HEK293 (cell line): ENCODE results near the gene PSMC5.

Source experiments
- CTCF ChIA-PET: fragments of 350-600 bp; formaldehyde crosslinking; extraction: SDS; loops from one replicate; lab custom pipeline; 2021; ENCODE audit warnings: antibody characterized with exemption; lab: Yijun Ruan, JAX
- POLR2A ChIA-PET: fragments of 300-600 bp; formaldehyde crosslinking; extraction: SDS; loops from one replicate; lab custom pipeline; 2020; ENCODE audit warnings: antibody characterized with exemption, inconsistent platforms; lab: Yijun Ruan, JAX
- H3K27ac ChIP-seq: fragments of 200-500 bp; sonication (Bioruptor generic); 2 replicates; pipeline ENCODE4 v1.5.1; 2014; ENCODE audit warnings: low read depth, low read length, control low read depth, inconsistent platforms; ENCODE audit errors: extremely low read depth
- H3K36me3 ChIP-seq, 2 experiments: fragments of 200-500 bp in 1 of 2; sonication (Bioruptor generic) in 1 of 2; 1 replicate in 1 of 2; 2 replicates in 1 of 2; pipeline ENCODE4 v1.5.1; 2014 to 2017; ENCODE audit warnings: inconsistent platforms in 2 of 2, low read length in 2 of 2; ENCODE audit not compliant: control insufficient read depth in 2 of 2, insufficient read depth in 1 of 2
- H3K4me1 ChIP-seq: fragments of 200-500 bp; sonication (Bioruptor generic); 2 replicates; pipeline ENCODE4 v1.5.1; 2014; ENCODE audit warnings: mild to moderate bottlenecking, low read length, inconsistent platforms; ENCODE audit not compliant: control insufficient read depth, insufficient read depth
- H3K4me3 ChIP-seq: 2 replicates; pipeline ENCODE4 v1.5.1; 2011; ENCODE audit warnings: low read depth, mild to moderate bottlenecking, control low read depth, low read length, moderate library complexity
- H3K9me3 ChIP-seq: fragments of 200-500 bp; sonication (Bioruptor generic); 2 replicates; pipeline ENCODE4 v1.5.1; 2014; ENCODE audit warnings: low read depth, low read length, inconsistent platforms; ENCODE audit not compliant: control insufficient read depth, insufficient read depth
- YY1 ChIP-seq: fragments of 450-650 bp; formaldehyde crosslinking; IDR thresholded peaks from 2 replicates; pipeline ENCODE4 v1.5.1; 2018; ENCODE audit warnings: missing biosample characterization, missing genetic modification characterization
- ZBTB48 ChIP-seq: fragments of 450-650 bp; formaldehyde crosslinking; IDR thresholded peaks from 2 replicates; pipeline ENCODE4 v1.5.1; 2016; ENCODE audit warnings: missing biosample characterization, missing genetic modification characterization
- ZFHX2 ChIP-seq: fragments of 450-650 bp; formaldehyde crosslinking; conservative IDR thresholded peaks from 2 replicates; pipeline ENCODE4 v1.5.1; 2016; ENCODE audit warnings: missing biosample characterization, missing genetic modification characterization
- ZFP3 ChIP-seq: fragments of 450-650 bp; formaldehyde crosslinking; IDR thresholded peaks from 2 replicates; pipeline ENCODE4 v1.5.1; 2016; ENCODE audit warnings: low read depth, missing biosample characterization, missing genetic modification characterization
- ZNF174 ChIP-seq: fragments of 450-650 bp; formaldehyde crosslinking; IDR thresholded peaks from 2 replicates; pipeline ENCODE4 v1.5.0; 2017; ENCODE audit warnings: missing biosample characterization, mild to moderate bottlenecking, missing genetic modification characterization
- ZNF175 ChIP-seq: fragments of 450-650 bp; formaldehyde crosslinking; IDR thresholded peaks from 2 replicates; pipeline ENCODE4 v1.5.1; 2016; ENCODE audit warnings: missing biosample characterization, missing genetic modification characterization
- ZNF26 ChIP-seq: fragments of 450-650 bp; formaldehyde crosslinking; IDR thresholded peaks from 2 replicates; pipeline ENCODE4 v1.5.1; 2016; ENCODE audit warnings: missing biosample characterization, missing genetic modification characterization
- ZNF354C ChIP-seq: fragments of 450-650 bp; formaldehyde crosslinking; IDR thresholded peaks from 2 replicates; pipeline ENCODE4 v1.5.1; 2016; ENCODE audit warnings: missing biosample characterization, missing genetic modification characterization, low read depth, borderline replicate concordance
- ZNF37A ChIP-seq: fragments of 450-650 bp; IDR thresholded peaks from 2 replicates; pipeline ENCODE4 v1.5.1; 2018; ENCODE audit warnings: missing biosample characterization, missing genetic modification characterization
- ZNF510 ChIP-seq: fragments of 450-650 bp; formaldehyde crosslinking; IDR thresholded peaks from 2 replicates; pipeline ENCODE4 v1.5.1; 2018; ENCODE audit warnings: mild to moderate bottlenecking, missing genetic modification characterization, missing biosample characterization; ENCODE audit not compliant: insufficient replicate concordance
- ZNF530 ChIP-seq: fragments of 450-650 bp; formaldehyde crosslinking; IDR thresholded peaks from 2 replicates; pipeline ENCODE4 v1.5.1; 2016; ENCODE audit warnings: low read depth, missing biosample characterization, missing genetic modification characterization
- ZNF600 ChIP-seq: fragments of 450-650 bp; formaldehyde crosslinking; IDR thresholded peaks from 2 replicates; pipeline ENCODE4 v1.5.1; 2016; ENCODE audit warnings: missing biosample characterization, missing genetic modification characterization
- ZNF621 ChIP-seq: fragments of 450-650 bp; formaldehyde crosslinking; IDR thresholded peaks from 2 replicates; pipeline ENCODE4 v1.5.1; 2017; ENCODE audit warnings: missing biosample characterization, missing genetic modification characterization
- ZNF626 ChIP-seq: fragments of 450-650 bp; sonication (Bioruptor Pico); formaldehyde crosslinking; IDR thresholded peaks from 2 replicates; pipeline ENCODE4 v1.5.1; 2018; ENCODE audit warnings: missing biosample characterization, missing genetic modification characterization, inconsistent platforms
- ZNF677 ChIP-seq: fragments of 450-650 bp; IDR thresholded peaks from 2 replicates; pipeline ENCODE4 v1.5.0; 2018; ENCODE audit warnings: missing biosample characterization, mild to moderate bottlenecking, missing genetic modification characterization, moderate library complexity
- ZNF776 ChIP-seq: fragments of 450-650 bp; formaldehyde crosslinking; IDR thresholded peaks from 2 replicates; pipeline ENCODE4 v1.5.0; 2017; ENCODE audit warnings: missing biosample characterization, missing genetic modification characterization, borderline replicate concordance
- ZNF777 ChIP-seq: fragments of 450-650 bp; formaldehyde crosslinking; IDR thresholded peaks from 2 replicates; pipeline ENCODE4 v1.5.1; 2017; ENCODE audit warnings: missing biosample characterization, missing genetic modification characterization, borderline replicate concordance

Gene PSMC5

GRCh38 chr17:63816123-63816522 is 11.1 kb upstream of the PSMC5 start:
- Histone ChIP-seq H3K4me1 (no peaks in the 10 kb centered on the region), H3K9me3 (no peaks in the 10 kb centered on the region), H3K4me3 (no peak overlapping the region), H3K27ac (no peak overlapping the region), H3K36me3 (peaks cover 92 to 100% of the 10 kb centered on the region in 2 experiments)
- CTCF ChIA-PET = interaction anchor here (1.1 to 3.4 kb wide), 2 partner anchors 11 to 19 kb away, joined by 4 to 17 read pairs; no protein-coding TSS in a partner anchor
- TF ChIP-seq ZNF626 (tag by site-specific recombination) (no peak), ZFP3 (tag by site-specific recombination) (no peak), ZNF26 (no peak), ZNF354C (tag by site-specific recombination) (no peak), ZNF530 (no peak), ZNF621 (no peak)
- POLR2A ChIA-PET = interaction anchor here (1.1 to 1.4 kb wide), 2 partner anchors 11 to 18 kb away, joined by 3 read pairs; no protein-coding TSS in a partner anchor

GRCh38 chr17:63816669-63817068 is 10.6 kb upstream of the PSMC5 start:
- Histone ChIP-seq H3K4me3 (no peak overlapping the region), H3K36me3 (peaks cover 92 to 100% of the 10 kb centered on the region in 2 experiments), H3K9me3 (no peaks in the 10 kb centered on the region), H3K27ac (no peak overlapping the region), H3K4me1 (no peaks in the 10 kb centered on the region)
- CTCF ChIA-PET = interaction anchor here (0.7 to 3.4 kb wide), 3 partner anchors 12 to 18 kb away, joined by 3 to 17 read pairs (median 4); no protein-coding TSS in a partner anchor
- TF ChIP-seq YY1 (tag by site-specific recombination) (no peak), ZNF626 (tag by site-specific recombination) (no peak), ZFHX2 (tag by site-specific recombination) (no peak), ZNF37A (tag by site-specific recombination) (no peak), ZNF510 (no peak), ZNF175 (tag by site-specific recombination) (no peak), ZNF777 (no peak)
- POLR2A ChIA-PET = interaction anchor here (1.1 kb wide), 1 partner anchor 18 kb away, joined by 3 read pairs; no protein-coding TSS in a partner anchor

GRCh38 chr17:63817736-63818385 is 9.4 kb upstream of the PSMC5 start:
- Histone ChIP-seq H3K27ac (no peak overlapping the region), H3K4me1 (no peaks in the 10 kb centered on the region), H3K36me3 (peaks cover 92 to 100% of the 10 kb centered on the region in 2 experiments), H3K9me3 (no peaks in the 10 kb centered on the region), H3K4me3 (no peak overlapping the region)
- CTCF ChIA-PET = interaction anchor here (1.0 to 3.4 kb wide), 3 partner anchors 9 to 20 kb away, joined by 3 to 17 read pairs (median 6); no protein-coding TSS in a partner anchor
- POLR2A ChIA-PET = interaction anchor here (1.3 to 2.0 kb wide), 4 partner anchors 8 to 44 kb away, joined by 3 to 9 read pairs (median 4); partner anchors contain the start of genes CCDC47 and PSMC5
- TF ChIP-seq ZNF600 (tag by site-specific recombination) (peak; percentile 44; the same call in 1 of the 2 replicates), ZNF677 (tag by site-specific recombination) (no peak)

- POLR2A ChIA-PET = interaction anchor here (1.5 to 2.0 kb wide), 3 partner anchors 8 to 46 kb away, joined by 4 to 9 read pairs (median 5); partner anchors contain the start of genes CCDC47 and PSMC5
- Histone ChIP-seq H3K36me3 (peaks cover 91 to 100% of the 10 kb centered on the region in 2 experiments), H3K4me3 (no peak overlapping the region), H3K27ac (peak overlapping the region; percentile 17; the same call in 1 of the 2 replicates), H3K4me1 (no peaks in the 10 kb centered on the region), H3K9me3 (no peaks in the 10 kb centered on the region)
- TF ChIP-seq ZBTB48 (tag by site-specific recombination) = no peak
- TF ChIP-seq ZNF530 = no peak
- no peak for TF ChIP-seq ZNF776
- TF ChIP-seq ZNF174 (tag by site-specific recombination) = no peak
- CTCF ChIA-PET = interaction anchor here (1.0 to 3.4 kb wide), 4 partner anchors 10 to 22 kb away, joined by 3 to 17 read pairs (median 5); no protein-coding TSS in a partner anchor
These were observed 8.1 kb upstream of the PSMC5 start for GRCh38 chr17:63819131-63819530.
